Measurements from ENCODE around the gene APLF. TPM values are rescaled to one million over a fixed set of nuclear protein-coding genes. Genes with fewer than 3 reads are reported as not detected.

APLF gene
- total and polyA plus RNA-seq, 8 donors = 0.85 to 4.2 (median 1.9) TPM

GRCh38 chr2:68560545-68560944 is 93.2 kb downstream of the APLF start:
- FAIRE-seq = no peak

GRCh38 chr2:68561372-68561771 is 94.0 kb downstream of the APLF start:
- DNase-seq = no peak
- intact Hi-C loops (cut with DNase I) = no loop called here
- WGBS, 2 donors = 84 to 87% methylated on average over 3 of the region's 3 CpGs
- no peaks in the 10 kb centered on the region for H3K36me3 ChIP-seq
- H3K27me3 ChIP-seq = no peaks in the 10 kb centered on the region
- no peak for TF ChIP-seq CTCF (IDR thresholded peaks at IDR 0.05)
- no peaks in the 10 kb centered on the region for H3K4me1 ChIP-seq
- no peak overlapping the region for H3K4me3 ChIP-seq
- H3K27ac ChIP-seq = no peak overlapping the region
- H3K9me3 ChIP-seq = no peaks in the 10 kb centered on the region
- no peak for FAIRE-seq
- ATAC-seq = no peak

More at GRCh38 chr2:68560545-68560944, 93.2 kb downstream of the APLF start:
- no peak for TF ChIP-seq CTCF (IDR thresholded peaks at IDR 0.05)
- H3K9me3 ChIP-seq = no peaks in the 10 kb centered on the region
- WGBS, 2 donors = 79 to 87% methylated on average over 2 of the region's 2 CpGs
- H3K27me3 ChIP-seq = no peaks in the 10 kb centered on the region
- no peak overlapping the region for H3K27ac ChIP-seq
- H3K36me3 ChIP-seq = no peaks in the 10 kb centered on the region
- H3K4me3 ChIP-seq = no peak overlapping the region
- intact Hi-C loops (cut with DNase I) = no loop called here
- no peak for ATAC-seq
- DNase-seq = no peak
- no peaks in the 10 kb centered on the region for H3K4me1 ChIP-seq

- FAIRE-seq = no peak
- intact Hi-C loops (cut with DNase I) = no loop called here
- H3K27ac ChIP-seq = no peak overlapping the region
- H3K36me3 ChIP-seq = no peaks in the 10 kb centered on the region
- no peak for ATAC-seq
- no peak overlapping the region for H3K4me3 ChIP-seq
- H3K27me3 ChIP-seq = no peaks in the 10 kb centered on the region
- 88 to 94% methylated on average over 2 of the region's 2 CpGs for WGBS, 2 donors
- no peaks in the 10 kb centered on the region for H3K9me3 ChIP-seq
- no peaks in the 10 kb centered on the region for H3K4me1 ChIP-seq
- TF ChIP-seq CTCF (IDR thresholded peaks at IDR 0.05) = no peak
- no peak for DNase-seq
Observed at GRCh38 chr2:68562934-68563333, 95.5 kb downstream of the APLF start.

- Histone ChIP-seq H3K27ac (no peak overlapping the region), H3K9me3 (no peaks in the 10 kb centered on the region), H3K36me3 (no peaks in the 10 kb centered on the region), H3K4me1 (no peaks in the 10 kb centered on the region), H3K4me3 (no peak overlapping the region), H3K27me3 (no peaks in the 10 kb centered on the region)
- TF ChIP-seq CTCF (IDR thresholded peaks at IDR 0.05) = no peak
- intact Hi-C loops (cut with DNase I) = no loop called here
- no peak for FAIRE-seq
- 81 to 86% methylated on average over 2 of the region's 2 CpGs for WGBS, 2 donors
- ATAC-seq = no peak
- no peak for DNase-seq
Observed at GRCh38 chr2:68564426-68564825, 97.0 kb downstream of the APLF start.

GRCh38 chr2:68565273-68565672 is 97.9 kb downstream of the APLF start:
- no peak for TF ChIP-seq CTCF (IDR thresholded peaks at IDR 0.05)
- Histone ChIP-seq H3K4me1 (no peaks in the 10 kb centered on the region), H3K4me3 (no peak overlapping the region), H3K36me3 (no peaks in the 10 kb centered on the region), H3K27me3 (no peaks in the 10 kb centered on the region), H3K9me3 (no peaks in the 10 kb centered on the region), H3K27ac (no peak overlapping the region)
- FAIRE-seq = no peak
- DNase-seq = no peak
- ATAC-seq = no peak
- intact Hi-C loops (cut with DNase I) = no loop called here
